AG04450 (cell line): ENCODE measurements around the gene MUC21. TPM values are rescaled to one million over a fixed set of nuclear protein-coding genes. Genes with fewer than 3 reads are reported as not detected.
A peak's percentile ranks its signal among the peaks of the same experiment; 100 is the strongest.

Source experiments
- CTCF ChIA-PET: fragments of 300-600, 350-600 bp; formaldehyde crosslinking; extraction: SDS; loops from one replicate; lab custom pipeline; 2022; ENCODE audit warnings: antibody characterized with exemption, inconsistent platforms; lab: Charles Lee
- POLR2A ChIA-PET: fragments of 350-600 bp; formaldehyde crosslinking; extraction: SDS; loops from one replicate; lab custom pipeline; 2021; ENCODE audit warnings: antibody characterized with exemption, inconsistent platforms; lab: Yijun Ruan, JAX
- DNase-seq: peaks from one replicate; pipeline ENCODE4 v3.0.0-alpha.2; 2011; ENCODE audit warnings: low read depth, low spot score
- H3K27ac ChIP-seq: one replicate; pipeline ENCODE4 v1.5.1; 2012; ENCODE audit warnings: low read depth, low read length, control low read depth
- H3K27me3 ChIP-seq: one replicate; pipeline ENCODE4 v1.6.0; 2012; ENCODE audit warnings: low read length; ENCODE audit not compliant: control insufficient read depth, insufficient read depth
- H3K4me3 ChIP-seq: 2 replicates; pipeline ENCODE4 v1.5.1; 2011; ENCODE audit warnings: mild to moderate bottlenecking, low read depth, low read length, control low read depth
- H3K9me3 ChIP-seq: 2 replicates; pipeline ENCODE4 v1.5.1; 2012; ENCODE audit warnings: low read length; ENCODE audit not compliant: control insufficient read depth, insufficient read depth
- CTCF ChIP-seq: IDR thresholded peaks from 2 replicates; pipeline ENCODE4 v1.5.1; 2011; ENCODE audit warnings: low read depth, low read length, control low read depth, inconsistent platforms
- polyA plus RNA-seq: library from polyadenylated mRNA; depleted of rRNA; stranded (reverse); fragments of >200 nt; gene quantifications from 2 replicates; pipeline ENCODE4 v1.2.3, GENCODE V29; 2011

MUC21 gene
- polyA plus RNA-seq, 1 experiment = not detected

- Histone ChIP-seq H3K27ac (no peak within 1 kb of the TSS), H3K4me3 (no peak within 1 kb of the TSS), H3K27me3 (peaks cover 50% of the 10 kb centered on the region), H3K9me3 (no peaks in the 10 kb centered on the region)
- no peak for TF ChIP-seq CTCF
- ChIA-PET CTCF (interaction anchor here (0.7 to 4.3 kb wide), 4 partner anchors 129 to 153 kb away, joined by 5 to 63 read pairs (median 18); no protein-coding TSS in a partner anchor), POLR2A (no interaction called here)
- DNase-seq = no peak
Observed at GRCh38 chr6:30940361-30940986, 43.0 kb upstream of the MUC21 start, which contains the start of gene MUCL3. MUCL3 (plus strand) TSS chr6:30940973; CDS start chr6:30941000, 27 bp downstream.

GRCh38 chr6:30942338-30943060 is 41.0 kb upstream of the MUC21 start:
- peak; percentile 78 for TF ChIP-seq CTCF
- Histone ChIP-seq H3K27me3 (peaks cover 51% of the 10 kb centered on the region), H3K27ac (no peak overlapping the region), H3K4me3 (0 out of 2 replicates have a peak overlapping the region, but pooled peaks have one; percentile 5), H3K9me3 (no peaks in the 10 kb centered on the region)
- ChIA-PET POLR2A (interaction anchor here (0.6 to 1.1 kb wide), 5 partner anchors 29 to 137 kb away, joined by 3 to 9 read pairs (median 4); partner anchors contain the start of gene VARS2), CTCF (interaction anchor here (0.6 to 4.3 kb wide), 30 partner anchors 7 to 1193 kb away, joined by 3 to 63 read pairs (median 4); partner anchors contain the start of gene SFTA2)
- peak; percentile 44 for DNase-seq

GRCh38 chr6:30944051-30944450 is 39.5 kb upstream of the MUC21 start:
- DNase-seq = no peak
- no peak overlapping the region for H3K27ac ChIP-seq
- ChIA-PET CTCF (interaction anchor here (1.3 to 4.3 kb wide), 3 partner anchors 115 to 143 kb away, joined by 3 to 63 read pairs (median 30); no protein-coding TSS in a partner anchor), POLR2A (no interaction called here)
- TF ChIP-seq CTCF = no peak
- peaks cover 49% of the 10 kb centered on the region for H3K27me3 ChIP-seq
- H3K9me3 ChIP-seq = no peaks in the 10 kb centered on the region
- no peak overlapping the region for H3K4me3 ChIP-seq

GRCh38 chr6:30945281-30945680 is 38.2 kb upstream of the MUC21 start:
- no peak for TF ChIP-seq CTCF
- CTCF ChIA-PET = no interaction called here
- Histone ChIP-seq H3K27me3 (peaks cover 42% of the 10 kb centered on the region), H3K27ac (no peak overlapping the region), H3K9me3 (no peaks in the 10 kb centered on the region), H3K4me3 (no peak overlapping the region)
- POLR2A ChIA-PET = no interaction called here
- DNase-seq = no peak
